HG03521 (cell line): ENCODE measurements around the gene SLC38A6.
"Not testable (repeated sequence)": the region's sequence is repeated elsewhere in the genome, so short reads cannot be mapped to it uniquely, and the experiment has no call there.

Experiments
- ATAC-seq: cut with Tn5 transposase; IDR thresholded peaks from one replicate; pipeline ENCODE4 v1.9.1; 2021; ENCODE audit warnings: mild to moderate bottlenecking, moderate library complexity; ENCODE audit not compliant: unreplicated experiment

SLC38A6 gene

GRCh38 chr14:61048640-61049039 lies 67.6 kb downstream of the SLC38A6 start:
- no peak for ATAC-seq

- ATAC-seq = no peak
Measured at GRCh38 chr14:61050417-61050816, 69.4 kb downstream of the SLC38A6 start.

- ATAC-seq = no peak
Measured at GRCh38 chr14:61051051-61051450, 70.0 kb downstream of the SLC38A6 start.

GRCh38 chr14:61051621-61052020 lies 70.6 kb downstream of the SLC38A6 start:
- no peak for ATAC-seq

- no peak for ATAC-seq
Measured at GRCh38 chr14:61063461-61063860, 82.4 kb downstream of the SLC38A6 start.

GRCh38 chr14:61064210-61064609 lies 83.2 kb downstream of the SLC38A6 start:
- no peak for ATAC-seq

- no peak for ATAC-seq
Measured at GRCh38 chr14:61064856-61065255, 83.8 kb downstream of the SLC38A6 start.

- ATAC-seq = no peak
Measured at GRCh38 chr14:61065656-61066055, 84.6 kb downstream of the SLC38A6 start.

- not testable (repeated sequence) for ATAC-seq
Measured at GRCh38 chr14:61072442-61072841, 91.4 kb downstream of the SLC38A6 start.

GRCh38 chr14:61074852-61075251 lies 93.8 kb downstream of the SLC38A6 start:
- ATAC-seq = no peak

- no peak for ATAC-seq
Measured at GRCh38 chr14:61076556-61076955, 95.5 kb downstream of the SLC38A6 start.

- ATAC-seq = no peak
Measured at GRCh38 chr14:61077437-61077836, 96.4 kb downstream of the SLC38A6 start.

GRCh38 chr14:61077951-61078720 lies 97.1 kb downstream of the SLC38A6 start:
- no peak for ATAC-seq

GRCh38 chr14:61080591-61081010 lies 99.6 kb downstream of the SLC38A6 start:
- peak; percentile 53 for ATAC-seq

- ATAC-seq = no peak
Measured at GRCh38 chr14:61088081-61088480, 107.0 kb downstream of the SLC38A6 start.

- ATAC-seq = no peak
Measured at GRCh38 chr14:61089126-61089750, 108.2 kb downstream of the SLC38A6 start.

- no peak for ATAC-seq
Measured at GRCh38 chr14:61090432-61091216, 109.6 kb downstream of the SLC38A6 start.

GRCh38 chr14:61091657-61092273 lies 110.7 kb downstream of the SLC38A6 start:
- ATAC-seq = no peak

- ATAC-seq = not testable (repeated sequence)
Measured at GRCh38 chr14:61098096-61098495, 117.1 kb downstream of the SLC38A6 start.

- ATAC-seq = no peak
Measured at GRCh38 chr14:61098721-61099120, 117.7 kb downstream of the SLC38A6 start.

- no peak for ATAC-seq
Measured at GRCh38 chr14:61099216-61099835, 118.3 kb downstream of the SLC38A6 start.
